ENCODE measurements around the gene TTC21B. TPM values are rescaled to one million over a fixed set of nuclear protein-coding genes. Genes with fewer than 3 reads are reported as not detected.
"Not testable (repeated sequence)": the region's sequence is repeated elsewhere in the genome, so short reads cannot be mapped to it uniquely, and the experiment has no call there.

Gene TTC21B
- total RNA-seq, 2 experiments from 2014 or later, result 13.8 to 20.2 TPM

DNA sequence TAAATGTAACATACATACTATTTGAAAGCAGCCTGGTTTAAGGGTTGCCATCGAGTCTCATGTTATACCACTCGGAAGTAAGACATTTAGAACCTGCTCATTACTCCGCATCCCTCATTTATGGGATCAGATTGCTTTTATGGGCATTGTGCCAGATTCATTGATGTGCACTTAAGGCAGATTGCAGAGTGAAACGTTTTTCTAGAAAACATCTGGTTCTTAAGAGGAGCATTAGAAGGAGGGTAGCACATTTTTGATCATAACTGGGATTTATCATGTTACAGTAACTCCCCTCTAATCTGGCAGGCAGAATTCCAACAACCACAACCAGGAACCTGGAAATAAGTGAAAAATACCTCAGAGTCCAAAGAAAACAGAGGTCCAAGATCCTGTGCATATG is 85.4 kb downstream of the TTC21B start:
- H3K27me3 Mint-ChIP-seq, result no peaks in the 10 kb centered on the region

DNA sequence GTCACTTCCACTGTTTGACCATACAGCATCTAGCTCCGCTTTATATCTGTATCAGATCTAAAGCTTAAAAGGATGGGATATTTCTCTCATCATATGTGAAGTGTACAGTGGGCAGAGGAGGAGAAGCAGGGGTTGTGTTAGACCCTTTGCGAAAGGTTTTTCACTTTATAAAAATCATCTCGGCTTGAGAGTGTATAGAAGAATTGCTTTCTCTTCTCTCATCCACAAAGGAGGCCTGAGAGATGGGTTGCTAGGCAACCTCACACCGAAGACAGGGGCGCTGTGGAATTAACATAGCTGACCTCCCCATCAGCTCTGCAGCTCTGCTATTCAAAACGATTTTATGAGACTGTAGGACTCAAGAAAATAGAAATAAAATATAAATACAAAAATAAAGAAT is 89.3 kb downstream of the TTC21B start:
- Mint-ChIP-seq H3K27me3 (no peaks in the 10 kb centered on the region), H3K4me3 (no peak overlapping the region), H3K4me1 (peaks cover 5% of the 10 kb centered on the region), H3K9me3 (ENCODE audit: low read depth) (peaks cover 8% of the 10 kb centered on the region), H3K36me3 (peaks cover 6% of the 10 kb centered on the region), H3K27ac (no peak overlapping the region)
- CTCF ChIA-PET, result interaction anchor here (2.0 kb wide), 1 partner anchor 10 kb away, joined by 5 read pairs; no protein-coding TSS in a partner anchor
- DNase-seq (no peak), ATAC-seq (no peak)

More for the DNA sequence above, 85.4 kb downstream of the TTC21B start:
- Mint-ChIP-seq H3K4me1 (peaks cover 5% of the 10 kb centered on the region), H3K4me3 (no peak overlapping the region), H3K36me3 (peaks cover 2% of the 10 kb centered on the region), H3K9me3 (ENCODE audit: low read depth) (no peaks in the 10 kb centered on the region), H3K27ac (no peak overlapping the region)
- ATAC-seq (no peak), DNase-seq (no peak)
- CTCF ChIA-PET, result no interaction called here

DNA sequence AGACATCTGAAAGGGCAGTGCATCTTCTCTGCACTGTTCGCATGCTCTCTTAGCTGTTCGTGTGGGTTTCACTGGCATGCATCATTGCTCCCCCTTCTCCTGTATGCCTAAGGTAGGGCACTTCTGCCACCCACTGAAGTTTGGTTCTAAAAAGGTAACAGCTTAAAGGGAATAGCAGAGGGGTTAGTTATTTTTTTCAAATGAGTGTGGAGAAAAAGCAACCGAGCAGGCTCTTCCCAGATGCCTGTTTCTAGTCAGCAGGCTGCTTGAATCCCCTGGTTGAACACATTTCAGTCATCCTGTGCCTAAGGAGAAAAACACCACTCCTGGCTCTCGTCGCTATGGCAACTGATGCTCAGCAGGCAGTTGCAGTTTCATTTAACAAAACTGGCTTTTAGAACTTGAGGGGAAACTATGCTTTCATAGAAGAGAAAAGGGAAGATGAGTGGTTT is 89.7 kb downstream of the TTC21B start:
- CTCF ChIA-PET, result interaction anchor here (2.0 kb wide), 1 partner anchor 11 kb away, joined by 5 read pairs; no protein-coding TSS in a partner anchor
- Mint-ChIP-seq H3K9me3 (ENCODE audit: low read depth) (peaks cover 9% of the 10 kb centered on the region), H3K4me1 (peaks cover 5% of the 10 kb centered on the region), H3K36me3 (peaks cover 5% of the 10 kb centered on the region), H3K4me3 (no peak overlapping the region), H3K27me3 (no peaks in the 10 kb centered on the region), H3K27ac (no peak overlapping the region)
- DNase-seq, result peak; percentile 43
- no peak for ATAC-seq

DNA sequence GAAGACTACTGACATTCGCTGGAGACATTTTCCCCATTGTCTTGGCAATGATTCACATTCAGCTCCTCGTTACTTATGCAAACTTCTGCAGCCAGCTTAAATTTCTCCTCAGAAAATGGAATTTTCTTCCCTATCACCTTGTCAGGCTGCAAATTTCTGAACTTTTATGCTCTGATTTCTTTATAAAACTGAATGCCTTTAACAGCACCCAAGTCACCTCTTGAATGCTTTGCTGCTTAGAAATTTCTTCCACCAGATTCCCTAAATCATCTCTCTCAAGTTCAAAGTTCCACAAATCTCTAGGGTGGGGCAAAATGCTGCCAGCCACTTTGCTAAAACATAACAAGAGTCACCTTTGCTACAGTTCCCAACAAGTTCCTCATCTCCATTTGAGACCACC is 92.5 kb downstream of the TTC21B start:
- CTCF ChIA-PET; H3K27ac Mint-ChIP-seq; H3K36me3 Mint-ChIP-seq; H3K27me3 Mint-ChIP-seq; H3K4me1 Mint-ChIP-seq; H3K9me3 Mint-ChIP-seq (ENCODE audit: low read depth); DNase-seq; H3K4me3 Mint-ChIP-seq; ATAC-seq: not testable (repeated sequence)

DNA sequence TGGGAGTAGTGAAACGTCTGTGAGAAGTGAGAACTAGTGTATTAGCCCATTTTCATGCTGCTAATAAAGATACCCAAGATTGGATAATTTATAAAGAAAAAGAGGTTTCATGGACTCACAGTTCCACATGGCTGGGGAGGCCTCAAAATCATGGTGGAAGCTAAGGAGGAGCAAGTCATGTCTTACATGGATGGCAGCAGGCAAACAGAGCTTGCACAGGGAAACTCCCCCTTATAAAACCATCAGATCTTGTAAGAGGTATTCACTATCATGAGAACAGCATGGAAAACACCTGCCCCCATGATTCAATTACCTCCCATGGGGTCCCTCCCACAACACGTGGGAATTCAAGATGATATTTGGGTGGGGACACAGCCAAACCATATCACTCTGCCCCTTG is 93.9 kb downstream of the TTC21B start:
- ATAC-seq, H3K27ac Mint-ChIP-seq, CTCF ChIA-PET, H3K4me1 Mint-ChIP-seq, H3K36me3 Mint-ChIP-seq, DNase-seq, H3K4me3 Mint-ChIP-seq, H3K27me3 Mint-ChIP-seq: not testable (repeated sequence)
- peaks cover 11% of the 10 kb centered on the region for H3K9me3 Mint-ChIP-seq (ENCODE audit: low read depth)

DNA sequence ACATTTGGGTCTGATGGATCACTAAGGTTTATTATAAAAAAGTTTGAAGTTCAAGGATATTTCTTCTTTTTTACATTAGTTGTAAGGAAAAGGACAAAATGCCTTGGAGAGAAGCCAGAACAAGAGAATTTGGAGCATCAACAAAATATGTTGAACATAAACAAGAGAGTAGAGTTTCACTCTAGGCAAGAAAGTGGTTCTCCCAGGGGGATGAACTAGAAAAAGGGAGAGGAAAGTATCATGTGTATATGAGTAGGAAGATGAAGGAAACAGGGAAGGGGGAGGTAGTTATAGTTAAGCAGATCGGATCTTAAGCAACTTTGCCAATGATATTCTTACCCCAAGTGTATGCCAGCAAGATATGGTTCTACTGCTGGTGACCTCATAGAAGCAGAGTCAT is 95.7 kb downstream of the TTC21B start:
- Mint-ChIP-seq H3K4me1 (no peaks in the 10 kb centered on the region), H3K4me3 (no peak overlapping the region), H3K27me3 (no peaks in the 10 kb centered on the region), H3K36me3 (peaks cover 16% of the 10 kb centered on the region), H3K27ac (no peak overlapping the region), H3K9me3 (ENCODE audit: low read depth) (peaks cover 18% of the 10 kb centered on the region)
- CTCF ChIA-PET, result no interaction called here
- DNase-seq, result no peak
- no peak for ATAC-seq

DNA sequence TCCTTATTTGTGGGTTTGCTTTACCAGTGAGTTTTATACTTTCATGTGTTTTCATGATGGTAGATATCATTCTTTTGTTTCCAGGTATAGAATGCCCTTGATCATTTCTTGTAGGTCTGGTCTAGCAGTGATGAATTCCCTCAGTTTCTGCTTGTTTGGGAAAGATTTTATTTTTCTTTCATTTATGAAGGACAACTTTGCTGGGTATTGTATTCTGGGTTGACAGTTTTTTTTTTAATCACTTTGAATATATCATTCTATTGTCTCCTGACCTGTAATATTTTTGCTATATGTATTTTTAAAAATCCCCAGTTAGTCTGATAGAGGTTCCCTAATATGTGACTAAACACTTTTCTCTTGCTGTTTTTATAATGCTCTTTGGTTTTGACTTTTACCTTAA is 101.2 kb downstream of the TTC21B start:
- Mint-ChIP-seq H3K27ac (no peak overlapping the region), H3K27me3 (peaks cover 3% of the 10 kb centered on the region), H3K9me3 (ENCODE audit: low read depth) (peaks cover 12% of the 10 kb centered on the region), H3K4me1 (peaks cover 3% of the 10 kb centered on the region), H3K36me3 (peaks cover 14% of the 10 kb centered on the region), H3K4me3 (no peak overlapping the region)
- DNase-seq, result no peak
- CTCF ChIA-PET, result no interaction called here
- no peak for ATAC-seq

DNA sequence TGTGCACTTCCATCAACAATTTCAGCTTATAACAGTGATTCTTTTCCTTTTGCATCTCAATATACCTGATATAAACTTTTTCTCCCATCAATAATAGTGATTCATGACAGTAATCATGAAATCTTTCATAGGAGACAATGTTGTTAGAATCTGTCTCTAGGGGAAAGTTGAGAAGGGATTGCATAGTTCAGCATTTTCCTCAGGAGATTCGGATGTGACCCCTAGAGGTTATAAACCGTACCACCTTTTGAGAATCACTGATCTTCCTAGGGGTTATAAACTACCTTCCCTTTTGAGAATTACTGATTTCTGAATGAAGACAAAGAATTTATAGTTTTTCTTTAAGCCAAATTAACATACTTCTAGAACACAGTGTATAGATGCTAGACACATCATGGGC is 106.6 kb downstream of the TTC21B start:
- Mint-ChIP-seq H3K4me3 (no peak overlapping the region), H3K36me3 (no peaks in the 10 kb centered on the region), H3K27me3 (peaks cover 3% of the 10 kb centered on the region), H3K27ac (no peak overlapping the region), H3K9me3 (ENCODE audit: low read depth) (no peaks in the 10 kb centered on the region), H3K4me1 (no peaks in the 10 kb centered on the region)
- DNase-seq (no peak), ATAC-seq (no peak)
- CTCF ChIA-PET, result no interaction called here

DNA sequence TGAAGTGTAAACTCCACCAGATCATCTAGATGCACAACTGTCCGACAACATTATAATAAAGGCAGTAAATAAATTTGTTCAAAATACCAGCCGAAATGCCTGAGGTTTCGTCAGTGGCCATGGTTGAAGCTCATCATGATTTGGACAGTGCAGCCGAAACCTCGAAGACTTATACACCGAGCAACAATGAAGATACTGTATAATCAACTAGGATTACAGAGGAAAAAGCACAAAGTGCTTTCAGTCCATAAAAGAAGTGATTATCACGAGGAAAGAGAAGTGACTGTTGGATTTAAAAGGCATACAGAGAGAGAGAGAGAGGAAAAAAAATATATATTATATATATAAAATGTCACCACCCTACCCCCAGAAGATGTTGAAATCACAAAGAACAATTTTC is 107.5 kb downstream of the TTC21B start:
- no peak for ATAC-seq
- CTCF ChIA-PET, result no interaction called here
- Mint-ChIP-seq H3K9me3 (ENCODE audit: low read depth) (no peaks in the 10 kb centered on the region), H3K36me3 (no peaks in the 10 kb centered on the region), H3K27ac (no peak overlapping the region), H3K4me3 (no peak overlapping the region), H3K27me3 (peaks cover 3% of the 10 kb centered on the region), H3K4me1 (no peaks in the 10 kb centered on the region)
- no peak for DNase-seq

DNA sequence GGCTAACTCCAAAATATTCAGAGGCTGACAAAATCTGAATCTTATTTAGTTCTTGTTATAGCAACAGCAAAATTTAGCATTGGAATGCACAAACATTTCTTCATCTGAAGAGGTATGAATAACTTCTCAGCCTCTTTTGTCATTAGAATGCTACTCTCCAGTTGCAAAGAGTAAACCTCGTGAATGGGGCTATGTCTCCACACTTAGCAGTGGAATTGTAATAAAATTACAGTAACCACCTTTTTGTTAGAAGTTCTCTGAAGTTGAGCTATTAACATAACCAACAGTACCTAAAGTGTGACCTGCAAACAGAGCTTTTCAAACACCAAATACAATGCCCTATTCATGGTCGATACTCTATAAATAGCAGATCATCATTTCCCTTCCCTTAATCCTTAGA is 109.4 kb downstream of the TTC21B start:
- Mint-ChIP-seq H3K36me3 (no peaks in the 10 kb centered on the region), H3K27me3 (peaks cover 3% of the 10 kb centered on the region), H3K4me1 (no peaks in the 10 kb centered on the region), H3K27ac (no peak overlapping the region), H3K4me3 (no peak overlapping the region), H3K9me3 (ENCODE audit: low read depth) (no peaks in the 10 kb centered on the region)
- no peak for ATAC-seq
- CTCF ChIA-PET, result no interaction called here
- no peak for DNase-seq

DNA sequence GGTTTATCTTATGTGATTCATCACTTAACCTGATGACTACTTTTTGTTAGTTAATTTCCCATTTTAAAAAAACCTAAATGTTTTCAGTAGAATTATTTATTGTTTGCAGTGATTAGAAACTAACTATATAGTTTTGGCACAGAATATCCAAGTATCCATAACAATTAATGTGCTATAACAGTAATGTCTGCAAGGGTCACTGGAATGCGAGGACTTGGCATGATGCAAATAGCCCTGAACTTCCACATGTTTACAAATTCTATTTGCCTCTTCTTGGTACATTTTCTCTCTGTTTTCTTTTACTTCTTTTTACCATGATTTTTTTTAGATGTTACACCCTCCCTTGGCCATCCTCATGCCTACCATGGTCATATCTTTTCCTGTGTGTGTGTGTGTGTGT is 110.2 kb downstream of the TTC21B start:
- H3K9me3 Mint-ChIP-seq (ENCODE audit: low read depth), result no peaks in the 10 kb centered on the region
- DNase-seq (no peak), ATAC-seq (no peak)
- H3K4me3 Mint-ChIP-seq, result no peak overlapping the region
- no peak overlapping the region for H3K27ac Mint-ChIP-seq
- CTCF ChIA-PET, result no interaction called here
- no peaks in the 10 kb centered on the region for H3K36me3 Mint-ChIP-seq
- no peaks in the 10 kb centered on the region for H3K4me1 Mint-ChIP-seq
- H3K27me3 Mint-ChIP-seq, result no peaks in the 10 kb centered on the region

DNA sequence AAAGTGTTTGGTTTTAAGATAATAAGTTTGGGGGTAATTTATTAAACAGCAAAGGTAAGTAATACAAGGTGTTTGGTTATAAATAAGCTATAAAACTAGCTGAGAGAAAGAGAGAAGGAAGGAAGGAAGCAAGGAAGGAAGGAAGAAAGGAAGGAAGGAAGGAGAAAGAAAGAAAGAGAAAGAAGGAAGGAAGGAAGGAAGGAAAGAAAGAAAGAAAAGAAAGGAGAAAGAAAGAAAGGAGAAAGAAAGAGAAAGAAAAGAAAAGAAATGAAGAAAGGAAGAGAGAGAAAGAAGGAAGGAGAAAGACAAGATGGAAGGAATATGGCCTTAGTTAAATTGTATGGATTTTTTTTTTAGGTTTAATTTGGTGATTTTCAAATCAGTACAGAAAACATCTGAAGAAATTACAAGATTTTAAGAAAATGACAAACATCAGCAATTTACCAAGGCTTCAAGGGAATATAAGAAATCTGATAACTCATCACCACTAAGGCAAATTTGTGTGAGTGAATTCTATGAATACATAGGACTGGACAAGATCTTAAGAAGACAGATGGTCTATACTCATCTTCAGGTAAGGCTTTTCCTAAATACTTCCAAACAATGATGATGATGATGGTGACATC is 113.1 kb downstream of the TTC21B start:
- H3K4me1 Mint-ChIP-seq, result no peaks in the 10 kb centered on the region
- ATAC-seq, result no peak
- no peak for DNase-seq
- CTCF ChIA-PET, result no interaction called here
- no peak overlapping the region for H3K27ac Mint-ChIP-seq
- no peaks in the 10 kb centered on the region for H3K9me3 Mint-ChIP-seq (ENCODE audit: low read depth)
- no peaks in the 10 kb centered on the region for H3K27me3 Mint-ChIP-seq
- no peaks in the 10 kb centered on the region for H3K36me3 Mint-ChIP-seq
- no peak overlapping the region for H3K4me3 Mint-ChIP-seq

DNA sequence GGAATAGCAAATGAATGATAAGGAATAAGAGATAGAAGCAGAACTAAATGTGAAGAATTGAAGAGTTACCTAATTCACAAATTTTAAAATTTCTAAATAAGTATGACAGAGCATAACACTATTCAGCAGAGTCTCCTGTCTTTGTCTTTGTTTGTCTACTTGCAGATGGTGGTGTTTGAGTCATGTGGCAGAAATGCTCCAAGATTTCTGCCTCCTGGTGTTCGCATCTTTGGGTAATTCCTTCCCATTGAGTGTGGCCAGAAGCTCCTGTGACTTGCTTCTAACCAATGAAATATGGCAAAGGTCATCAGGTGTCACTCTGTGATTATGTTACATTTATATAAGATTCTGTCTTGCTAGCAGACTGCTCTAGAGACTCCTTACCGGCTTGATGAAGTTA is 114.0 kb downstream of the TTC21B start:
- Mint-ChIP-seq H3K27me3 (peaks cover 3% of the 10 kb centered on the region), H3K4me1 (no peaks in the 10 kb centered on the region), H3K36me3 (no peaks in the 10 kb centered on the region), H3K4me3 (no peak overlapping the region), H3K27ac (no peak overlapping the region), H3K9me3 (ENCODE audit: low read depth) (no peaks in the 10 kb centered on the region)
- ATAC-seq, result no peak
- CTCF ChIA-PET, result no interaction called here
- DNase-seq, result no peak

DNA sequence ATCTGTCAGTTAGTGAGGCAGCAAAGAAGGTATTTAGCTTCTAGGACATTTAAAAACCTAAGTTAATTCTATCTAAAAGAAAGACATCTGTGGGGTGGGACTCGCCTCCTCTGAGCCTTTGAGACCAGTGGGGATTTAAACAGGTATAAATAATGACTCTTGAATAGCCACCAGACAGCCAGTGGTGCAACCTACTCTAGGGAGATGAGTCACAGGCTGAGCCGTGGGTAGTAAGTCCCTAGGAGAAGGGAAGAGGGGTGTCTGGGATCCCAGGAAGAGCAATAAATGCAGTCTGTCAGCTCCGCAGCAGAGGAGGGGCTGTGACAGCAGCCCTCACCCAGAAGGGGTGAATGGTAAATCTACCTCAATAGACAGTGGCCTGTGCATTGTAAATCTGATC is 116.5 kb downstream of the TTC21B start:
- CTCF ChIA-PET, result no interaction called here
- ATAC-seq (no peak), DNase-seq (no peak)
- Mint-ChIP-seq H3K9me3 (ENCODE audit: low read depth) (no peaks in the 10 kb centered on the region), H3K36me3 (no peaks in the 10 kb centered on the region), H3K27me3 (peaks cover 3% of the 10 kb centered on the region), H3K27ac (no peak overlapping the region), H3K4me3 (no peak overlapping the region), H3K4me1 (no peaks in the 10 kb centered on the region)

DNA sequence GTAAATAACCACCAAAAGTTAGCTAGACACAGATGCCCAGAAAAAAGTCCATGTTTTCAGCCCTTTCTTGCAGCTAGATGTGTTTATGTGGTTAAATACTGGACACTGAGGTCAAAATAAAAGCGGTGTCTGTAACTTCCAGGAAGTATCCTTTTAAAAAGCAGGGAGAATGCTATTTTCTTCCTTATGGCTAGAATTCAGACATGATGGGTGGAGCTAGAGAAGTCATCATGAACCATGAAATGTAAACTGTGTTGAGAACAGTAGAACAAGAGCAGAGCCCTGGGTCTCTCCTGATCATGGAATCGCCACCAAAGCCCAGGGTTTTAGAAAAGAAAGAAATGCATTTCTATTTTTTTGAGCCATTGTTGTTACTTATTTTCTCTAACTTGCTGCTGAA is 118.2 kb downstream of the TTC21B start:
- Mint-ChIP-seq H3K4me1 (no peaks in the 10 kb centered on the region), H3K4me3 (no peak overlapping the region), H3K27ac (no peak overlapping the region), H3K36me3 (no peaks in the 10 kb centered on the region), H3K9me3 (ENCODE audit: low read depth) (no peaks in the 10 kb centered on the region), H3K27me3 (peaks cover 3% of the 10 kb centered on the region)
- ATAC-seq, result no peak
- CTCF ChIA-PET, result interaction anchor here (1.6 kb wide), 2 partner anchors 36 to 39 kb away, joined by 3 read pairs; no protein-coding TSS in a partner anchor
- DNase-seq, result no peak
